ENCODE data around the gene FREM1. TPM values are rescaled to one million over a fixed set of nuclear protein-coding genes. Genes with fewer than 3 reads are reported as not detected.

The FREM1 gene
- polyA plus RNA-seq, 1 experiment, result 0.01 TPM

GRCh38 chr9:14899815-14900193 lies 10.4 kb downstream of the FREM1 start:
- Histone ChIP-seq H3K4me3 (ENCODE audit: low read depth, low read length) (no peak overlapping the region), H3K27me3 (ENCODE audit: control insufficient read depth, insufficient read depth, low read length) (no peaks in the 10 kb centered on the region), H3K36me3 (ENCODE audit: control insufficient read depth, insufficient read depth, low read length) (no peaks in the 10 kb centered on the region)
- DNase-seq (ENCODE audit: low read depth), result no peak
- CTCF ChIA-PET, result no interaction called here
- no peak for TF ChIP-seq CTCF (IDR thresholded peaks at IDR 0.05; ENCODE audit: insufficient read depth, low read depth, low read length)
- POLR2A ChIA-PET, result no interaction called here

- no peak for DNase-seq (ENCODE audit: low read depth)
- Histone ChIP-seq H3K36me3 (ENCODE audit: control insufficient read depth, insufficient read depth, low read length) (no peaks in the 10 kb centered on the region), H3K27me3 (ENCODE audit: control insufficient read depth, insufficient read depth, low read length) (no peaks in the 10 kb centered on the region), H3K4me3 (ENCODE audit: low read depth, low read length) (no peak overlapping the region)
- ChIA-PET POLR2A (no interaction called here), CTCF (no interaction called here)
- no peak for TF ChIP-seq CTCF (IDR thresholded peaks at IDR 0.05; ENCODE audit: insufficient read depth, low read depth, low read length)
Measured at GRCh38 chr9:14899042-14899814, 11.0 kb downstream of the FREM1 start.

GRCh38 chr9:14895806-14896205 lies 14.4 kb downstream of the FREM1 start:
- ChIA-PET CTCF (no interaction called here), POLR2A (no interaction called here)
- Histone ChIP-seq H3K4me3 (ENCODE audit: low read depth, low read length) (no peak overlapping the region), H3K27me3 (ENCODE audit: control insufficient read depth, insufficient read depth, low read length) (no peaks in the 10 kb centered on the region), H3K36me3 (ENCODE audit: control insufficient read depth, insufficient read depth, low read length) (no peaks in the 10 kb centered on the region)
- DNase-seq (ENCODE audit: low read depth), result no peak
- no peak for TF ChIP-seq CTCF (IDR thresholded peaks at IDR 0.05; ENCODE audit: insufficient read depth, low read depth, low read length)

GRCh38 chr9:14893280-14893679 lies 16.9 kb downstream of the FREM1 start:
- ChIA-PET CTCF (no interaction called here), POLR2A (no interaction called here)
- no peaks in the 10 kb centered on the region for H3K36me3 ChIP-seq (ENCODE audit: control insufficient read depth, insufficient read depth, low read length)
- no peak overlapping the region for H3K4me3 ChIP-seq (ENCODE audit: low read depth, low read length)
- no peak for DNase-seq (ENCODE audit: low read depth)
- H3K27me3 ChIP-seq (ENCODE audit: control insufficient read depth, insufficient read depth, low read length), result no peaks in the 10 kb centered on the region
- TF ChIP-seq CTCF (IDR thresholded peaks at IDR 0.05; ENCODE audit: insufficient read depth, low read depth, low read length), result no peak

- no peak overlapping the region for H3K4me3 ChIP-seq (ENCODE audit: low read depth, low read length)
- ChIA-PET CTCF (no interaction called here), POLR2A (no interaction called here)
- TF ChIP-seq CTCF (IDR thresholded peaks at IDR 0.05; ENCODE audit: insufficient read depth, low read depth, low read length), result no peak
- DNase-seq (ENCODE audit: low read depth), result no peak
- no peaks in the 10 kb centered on the region for H3K36me3 ChIP-seq (ENCODE audit: control insufficient read depth, insufficient read depth, low read length)
- H3K27me3 ChIP-seq (ENCODE audit: control insufficient read depth, insufficient read depth, low read length), result no peaks in the 10 kb centered on the region
Measured at GRCh38 chr9:14891332-14891731, 18.9 kb downstream of the FREM1 start.

Data from BJ (cell line).